Testis (tissue), 3 donors: Measurements from ENCODE around the gene OXCT1. TPM values are rescaled to one million over a fixed set of nuclear protein-coding genes. Genes with fewer than 3 reads are reported as not detected.

Source experiments
- DNase-seq: peaks from one replicate; pipeline ENCODE4 v3.0.0-alpha.2; 2019
- H3K27ac ChIP-seq, 2 donors: fragments of 200-600 bp; sonication (generic); one replicate each; pipeline ENCODE4 v1.5.1; 2019
- H3K27me3 ChIP-seq: fragments of 200-600 bp; sonication (generic); one replicate; pipeline ENCODE4 v1.5.1; 2019
- H3K36me3 ChIP-seq: fragments of 200-600 bp; sonication (generic); one replicate; pipeline ENCODE4 v1.5.1; 2017; ENCODE audit warnings: low read depth; ENCODE audit errors: missing control alignments
- H3K4me1 ChIP-seq: fragments of 200-600 bp; sonication (generic); one replicate; pipeline ENCODE4 v1.5.1; 2019
- H3K4me3 ChIP-seq, 2 donors: fragments of 200-600 bp; sonication (generic); one replicate each; pipeline ENCODE4 v1.5.1; 2017 to 2019
- H3K9me3 ChIP-seq: fragments of 200-600 bp; sonication (generic); one replicate; pipeline ENCODE4 v1.5.1; 2017
- CTCF ChIP-seq, 3 experiments: fragments of 450-650 bp in 2 of 3; fragments of 200-600 bp in 1 of 3; sonication (generic) in 1 of 3; IDR thresholded peaks; one replicate each; pipeline ENCODE4 v1.5.1; 2016 to 2019; ENCODE audit warnings: antibody characterized with exemption in 3 of 3, mild to moderate bottlenecking in 2 of 3, moderate library complexity in 1 of 3
- POLR2A ChIP-seq: fragments of 450-650 bp; IDR thresholded peaks from one replicate; pipeline ENCODE4 v1.6.1; 2017; ENCODE audit warnings: antibody characterized with exemption, mild to moderate bottlenecking, moderate library complexity
- WGBS, 2 donors: methylation state at CpG; one replicate each; pipeline ENCODE4 v1.1.5; 2018; 5-methylcytosine and 5-hydroxymethylcytosine counted together
- intact Hi-C: fragments of 100-400 bp; cut with DNase I; formaldehyde crosslinking; loops from one replicate; pipeline ENCODE4 v1.15.1; 2023; ENCODE audit warnings: low total_unique reads
- polyA plus RNA-seq: library from polyadenylated mRNA; stranded (reverse); fragments of 350-450 nt; fragmentation: Illumina TruSeq; extraction: RNeasy Lipid Tissue Mini Kit (QIAGEN cat#74804); gene quantifications from one replicate; pipeline ENCODE4 v1.2.3, GENCODE V29; 2014; ENCODE audit warnings: low read depth, low replicate concordance; ENCODE audit not compliant: insufficient read depth
- total RNA-seq, 2 donors: library from RNA; depleted of rRNA; stranded (reverse); fragments of >200 nt; gene quantifications; one replicate each; pipeline ENCODE4 v1.2.3, GENCODE V29; 2016

OXCT1 gene
- total and polyA plus RNA-seq, 3 donors from 2014 or later = 11.7 to 22.7 (median 16.5) TPM

DNA sequence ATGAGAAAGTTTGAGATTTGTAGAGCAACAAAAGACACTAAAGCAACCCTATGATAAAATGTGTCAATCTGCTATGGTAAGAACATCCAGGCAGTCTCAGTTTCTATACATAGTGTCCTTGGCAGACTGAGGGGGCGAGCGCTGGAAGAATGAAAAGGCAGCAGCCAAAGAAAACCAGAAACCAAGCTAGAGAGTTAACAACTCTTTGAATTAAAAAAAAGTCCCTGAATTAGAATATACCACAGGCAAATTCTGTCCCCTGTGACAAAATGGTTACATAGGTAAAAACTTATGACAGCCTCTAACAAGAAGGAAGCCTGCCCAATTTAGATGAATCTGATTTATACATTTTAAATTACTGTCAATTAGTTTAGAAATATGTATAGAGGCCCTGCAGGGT is 106.7 kb downstream of the OXCT1 start:
- no peaks in the 10 kb centered on the region for H3K9me3 ChIP-seq
- H3K4me3 ChIP-seq = no peak overlapping the region
- WGBS, 2 donors = 45 to 58% methylated on average over 2 of the region's 2 CpGs
- H3K27ac ChIP-seq = no peak overlapping the region
- no peaks in the 10 kb centered on the region for H3K36me3 ChIP-seq
- no peaks in the 10 kb centered on the region for H3K27me3 ChIP-seq
- TF ChIP-seq POLR2A (no peak), CTCF (IDR thresholded peaks at IDR 0.05) (no peak)
- no peak for DNase-seq
- H3K4me1 ChIP-seq = no peaks in the 10 kb centered on the region
- intact Hi-C loops = no loop called here

- Histone ChIP-seq H3K4me1 (no peaks in the 10 kb centered on the region), H3K36me3 (no peaks in the 10 kb centered on the region), H3K9me3 (no peaks in the 10 kb centered on the region), H3K4me3 (no peak overlapping the region), H3K27me3 (no peaks in the 10 kb centered on the region), H3K27ac (no peak overlapping the region)
- 66 to 70% methylated on average over 3 of the region's 3 CpGs for WGBS, 2 donors
- TF ChIP-seq POLR2A (no peak), CTCF (IDR thresholded peaks at IDR 0.05) (no peak)
- intact Hi-C loops = no loop called here
- DNase-seq = no peak
Observed at GRCh38 chr5:41763081-41763480, 107.1 kb downstream of the OXCT1 start.

DNA sequence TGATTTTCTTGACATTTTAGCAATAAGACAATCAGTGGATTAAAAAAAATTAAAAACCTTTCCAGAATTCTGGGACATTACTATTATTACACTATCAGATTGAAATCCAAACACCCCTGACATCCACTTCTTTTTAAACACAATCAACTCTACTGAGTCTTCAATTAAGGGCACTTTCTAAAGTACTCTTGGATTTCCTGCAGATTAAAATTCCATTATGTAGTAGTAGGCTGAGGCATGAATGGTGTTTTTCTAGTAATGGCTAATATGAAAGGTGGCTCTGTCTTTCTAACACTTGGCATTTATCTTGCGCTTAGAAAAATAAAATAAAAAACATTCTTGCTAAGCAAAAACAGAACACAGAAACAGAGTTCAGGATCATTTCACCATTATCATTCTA is 107.8 kb downstream of the OXCT1 start:
- H3K9me3 ChIP-seq = no peaks in the 10 kb centered on the region
- TF ChIP-seq CTCF (IDR thresholded peaks at IDR 0.05) (no peak), POLR2A (no peak)
- H3K27me3 ChIP-seq = no peaks in the 10 kb centered on the region
- H3K4me3 ChIP-seq = no peak overlapping the region
- no peak for DNase-seq
- WGBS, 2 donors = 85 to 100% methylated on average over 1 of the region's 1 CpG
- no peaks in the 10 kb centered on the region for H3K36me3 ChIP-seq
- no peaks in the 10 kb centered on the region for H3K4me1 ChIP-seq
- H3K27ac ChIP-seq = no peak overlapping the region
- intact Hi-C loops = no loop called here

DNA sequence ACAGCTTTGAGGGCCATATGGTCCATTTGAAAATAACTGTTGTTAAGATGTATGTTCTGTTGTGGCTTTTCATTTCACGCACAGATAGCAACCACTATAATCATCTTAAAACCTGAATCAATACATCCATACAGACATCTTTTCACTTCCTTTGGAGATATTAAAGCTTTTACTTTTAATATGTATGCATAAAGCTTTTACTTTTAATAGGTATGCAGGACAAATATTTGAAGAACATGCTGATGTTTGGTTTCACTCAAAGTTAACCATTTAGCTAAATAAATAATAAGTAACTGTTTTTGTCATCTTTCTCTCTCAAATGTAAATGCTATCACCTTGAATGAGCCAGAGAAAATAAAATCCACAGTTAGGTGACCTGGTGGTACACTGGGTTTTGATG is 108.6 kb downstream of the OXCT1 start:
- intact Hi-C loops = no loop called here
- Histone ChIP-seq H3K9me3 (no peaks in the 10 kb centered on the region), H3K4me3 (no peak overlapping the region), H3K4me1 (no peaks in the 10 kb centered on the region), H3K27ac (no peak overlapping the region), H3K36me3 (no peaks in the 10 kb centered on the region), H3K27me3 (no peaks in the 10 kb centered on the region)
- no peak for DNase-seq
- TF ChIP-seq CTCF (IDR thresholded peaks at IDR 0.05) (no peak), POLR2A (no peak)
- WGBS, 2 donors = 92 to 94% methylated on average over 1 of the region's 1 CpG

GRCh38 chr5:41755705-41756104 is 114.5 kb downstream of the OXCT1 start:
- Histone ChIP-seq H3K36me3 (no peaks in the 10 kb centered on the region), H3K27ac (no peak overlapping the region), H3K4me1 (no peaks in the 10 kb centered on the region), H3K27me3 (no peaks in the 10 kb centered on the region), H3K9me3 (no peaks in the 10 kb centered on the region), H3K4me3 (no peak overlapping the region)
- intact Hi-C loops = no loop called here
- 94 to 98% methylated on average over 1 of the region's 1 CpG for WGBS, 2 donors
- DNase-seq = no peak
- TF ChIP-seq CTCF (IDR thresholded peaks at IDR 0.05) (no peak), POLR2A (no peak)
